ENCODE results near the gene GTF3C5.
A peak's percentile ranks its signal among the peaks of the same experiment; 100 is the strongest.
"Not testable (repeated sequence)": the region's sequence is repeated elsewhere in the genome, so short reads cannot be mapped to it uniquely, and the experiment has no call there.

GTF3C5 gene

GRCh38 chr9:133030317-133031129 lies at the start of gene GTF3C5:
Gene GTF3C5, plus strand, starts transcription at chr9:133030997. Its CDS starts 15 bp downstream, at chr9:133031012.
- DNase-seq: peak; percentile 97

- DNase-seq: no peak
These were observed 48.3 kb upstream of the GTF3C5 start for GRCh38 chr9:132982458-132982857.

- DNase-seq: no peak
These were observed 47.2 kb upstream of the GTF3C5 start for GRCh38 chr9:132983491-132984201.

- peak; percentile 54 for DNase-seq
These were observed 46.4 kb upstream of the GTF3C5 start for GRCh38 chr9:132984202-132985070.

- no peak for DNase-seq
These were observed 45.8 kb upstream of the GTF3C5 start for GRCh38 chr9:132985071-132985350.

- no peak for DNase-seq
These were observed 45.3 kb upstream of the GTF3C5 start for GRCh38 chr9:132985489-132985888.

- no peak for DNase-seq
These were observed 44.7 kb upstream of the GTF3C5 start for GRCh38 chr9:132986114-132986513.

- no peak for DNase-seq
These were observed 43.9 kb upstream of the GTF3C5 start for GRCh38 chr9:132986640-132987620.

- DNase-seq: no peak
These were observed 42.4 kb upstream of the GTF3C5 start for GRCh38 chr9:132988244-132989013.

GRCh38 chr9:132989014-132989310 lies 41.8 kb upstream of the GTF3C5 start:
- no peak for DNase-seq

GRCh38 chr9:132989414-132989996 lies 41.3 kb upstream of the GTF3C5 start:
- no peak for DNase-seq

GRCh38 chr9:132989998-132990557 lies 40.7 kb upstream of the GTF3C5 start:
- DNase-seq: not testable (repeated sequence)

GRCh38 chr9:132990781-132991180 lies 40.0 kb upstream of the GTF3C5 start:
- no peak for DNase-seq

GRCh38 chr9:132991351-132992300 lies 39.2 kb upstream of the GTF3C5 start:
- DNase-seq: no peak

GRCh38 chr9:132993511-132993939 lies 37.3 kb upstream of the GTF3C5 start:
- no peak for DNase-seq

- no peak for DNase-seq
These were observed 36.2 kb upstream of the GTF3C5 start for GRCh38 chr9:132994410-132995120.

GRCh38 chr9:132995121-132995420 lies 35.7 kb upstream of the GTF3C5 start:
- no peak for DNase-seq

- no peak for DNase-seq
These were observed 34.9 kb upstream of the GTF3C5 start for GRCh38 chr9:132995879-132996278.

- no peak for DNase-seq
These were observed 34.3 kb upstream of the GTF3C5 start for GRCh38 chr9:132996526-132996925.
